PFSK-1 (cell line): ENCODE measurements around the gene CDX1.

Experiments used
- FOXP2 ChIP-seq: optimal IDR thresholded peaks from 2 replicates; pipeline ENCODE3; 2011; ENCODE audit warnings: borderline replicate concordance, control low read depth, inconsistent platforms; ENCODE audit not compliant: insufficient read depth; ENCODE audit errors: extremely low read length, extremely low read depth
- POLR2AphosphoS5 ChIP-seq: IDR thresholded peaks from 2 replicates; pipeline ENCODE4 v1.6.1; 2012; ENCODE audit warnings: low read depth, mild to moderate bottlenecking, control low read depth, low read length, moderate library complexity
- SIN3A ChIP-seq: IDR thresholded peaks from 2 replicates; pipeline ENCODE4 v1.6.1; 2012; ENCODE audit warnings: mild to moderate bottlenecking, low read length, moderate library complexity, borderline replicate concordance; ENCODE audit not compliant: insufficient read depth
- TAF1 ChIP-seq: IDR thresholded peaks from 2 replicates; pipeline ENCODE4 v1.6.1; 2012; ENCODE audit warnings: low read length, control low read depth, borderline replicate concordance; ENCODE audit not compliant: insufficient read depth
- TF ChIP-seq, protein P1 (sequence below), 2 experiments: IDR thresholded peaks; 2 replicates each; pipeline versions ENCODE4 v1.6.1 to v1.8.0; 2011 to 2012; ENCODE audit warnings: low read depth in 2 of 2, low read length in 2 of 2, control low read depth in 1 of 2, inconsistent platforms in 1 of 2, mild to moderate bottlenecking in 1 of 2, moderate library complexity in 1 of 2; ENCODE audit not compliant: insufficient read depth in 1 of 2

The CDX1 gene

DNA sequence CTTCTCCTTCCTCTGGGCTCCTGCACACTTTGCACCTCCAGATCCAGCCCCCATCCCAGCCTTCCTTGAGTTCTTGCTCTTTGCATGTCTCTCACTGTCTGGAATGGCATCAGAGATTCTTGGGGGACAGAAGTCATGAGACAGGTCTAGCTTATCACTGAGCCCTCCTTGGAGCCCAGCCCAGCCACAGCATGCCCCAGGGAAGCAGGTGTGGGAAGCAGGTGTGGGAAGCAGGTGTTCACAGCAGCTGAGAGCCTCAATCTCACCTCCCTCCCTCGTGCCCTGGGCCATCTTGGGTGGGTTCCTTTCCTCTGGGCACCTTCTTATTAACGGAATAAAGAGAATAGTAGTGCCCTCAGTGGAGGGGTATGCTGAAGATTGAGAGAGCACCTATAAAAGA lies 50.5 kb downstream of the CDX1 start:
- no peak for TF ChIP-seq SIN3A
- TF ChIP-seq POLR2AphosphoS5, result no peak
- TF ChIP-seq, protein P1, sequence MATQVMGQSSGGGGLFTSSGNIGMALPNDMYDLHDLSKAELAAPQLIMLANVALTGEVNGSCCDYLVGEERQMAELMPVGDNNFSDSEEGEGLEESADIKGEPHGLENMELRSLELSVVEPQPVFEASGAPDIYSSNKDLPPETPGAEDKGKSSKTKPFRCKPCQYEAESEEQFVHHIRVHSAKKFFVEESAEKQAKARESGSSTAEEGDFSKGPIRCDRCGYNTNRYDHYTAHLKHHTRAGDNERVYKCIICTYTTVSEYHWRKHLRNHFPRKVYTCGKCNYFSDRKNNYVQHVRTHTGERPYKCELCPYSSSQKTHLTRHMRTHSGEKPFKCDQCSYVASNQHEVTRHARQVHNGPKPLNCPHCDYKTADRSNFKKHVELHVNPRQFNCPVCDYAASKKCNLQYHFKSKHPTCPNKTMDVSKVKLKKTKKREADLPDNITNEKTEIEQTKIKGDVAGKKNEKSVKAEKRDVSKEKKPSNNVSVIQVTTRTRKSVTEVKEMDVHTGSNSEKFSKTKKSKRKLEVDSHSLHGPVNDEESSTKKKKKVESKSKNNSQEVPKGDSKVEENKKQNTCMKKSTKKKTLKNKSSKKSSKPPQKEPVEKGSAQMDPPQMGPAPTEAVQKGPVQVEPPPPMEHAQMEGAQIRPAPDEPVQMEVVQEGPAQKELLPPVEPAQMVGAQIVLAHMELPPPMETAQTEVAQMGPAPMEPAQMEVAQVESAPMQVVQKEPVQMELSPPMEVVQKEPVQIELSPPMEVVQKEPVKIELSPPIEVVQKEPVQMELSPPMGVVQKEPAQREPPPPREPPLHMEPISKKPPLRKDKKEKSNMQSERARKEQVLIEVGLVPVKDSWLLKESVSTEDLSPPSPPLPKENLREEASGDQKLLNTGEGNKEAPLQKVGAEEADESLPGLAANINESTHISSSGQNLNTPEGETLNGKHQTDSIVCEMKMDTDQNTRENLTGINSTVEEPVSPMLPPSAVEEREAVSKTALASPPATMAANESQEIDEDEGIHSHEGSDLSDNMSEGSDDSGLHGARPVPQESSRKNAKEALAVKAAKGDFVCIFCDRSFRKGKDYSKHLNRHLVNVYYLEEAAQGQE (IDR thresholded peaks at IDR 0.05; ENCODE audit: insufficient read depth in 1 of 2, low read depth in 2 of 2, low read length in 2 of 2), result no peak
- no peak for TF ChIP-seq FOXP2
- TF ChIP-seq TAF1, result no peak

DNA sequence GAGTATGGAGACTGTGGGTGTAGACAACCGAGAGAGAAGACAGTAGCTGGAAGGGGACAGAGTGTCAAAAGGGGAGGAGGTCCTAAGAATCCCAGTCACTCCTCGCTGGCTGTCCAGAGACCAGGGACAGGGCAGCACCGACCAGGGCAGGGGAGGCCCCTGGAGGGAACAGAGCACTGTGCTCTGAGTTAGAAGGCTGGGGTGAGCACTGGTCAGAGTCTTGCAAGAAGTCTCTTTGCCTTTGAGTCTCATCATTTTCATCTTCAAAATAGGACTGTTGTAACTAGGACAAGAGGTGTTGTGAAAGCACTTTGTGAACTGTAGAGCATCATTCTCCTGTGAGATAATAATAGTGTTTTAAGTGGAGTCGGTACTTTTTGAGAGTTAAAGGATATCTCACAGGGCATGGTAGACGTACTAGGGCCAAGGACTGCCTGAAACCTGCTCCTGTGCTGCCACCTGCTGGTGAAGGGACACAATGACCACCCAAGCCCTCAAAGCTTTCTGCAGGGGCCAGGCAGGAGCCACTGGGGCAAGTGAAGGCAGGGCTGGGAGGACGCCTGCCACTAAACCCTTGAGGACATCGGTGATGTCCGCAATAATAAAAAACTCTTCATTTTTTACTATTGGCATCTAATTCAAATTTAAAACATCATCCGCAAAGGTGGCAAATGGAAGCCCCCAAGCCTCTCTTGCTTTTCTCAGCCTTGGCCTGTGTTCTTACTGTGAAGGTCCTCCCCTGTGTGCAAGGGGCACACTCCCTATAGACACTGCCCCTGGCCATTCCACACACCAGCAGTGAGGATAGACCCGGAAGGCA lies 51.5 kb downstream of the CDX1 start:
- TF ChIP-seq FOXP2 (no peak), TAF1 (no peak), POLR2AphosphoS5 (no peak), SIN3A (no peak)
- TF ChIP-seq, protein P1 (IDR thresholded peaks at IDR 0.05; ENCODE audit: insufficient read depth in 1 of 2, low read depth in 2 of 2, low read length in 2 of 2), result no peak

DNA sequence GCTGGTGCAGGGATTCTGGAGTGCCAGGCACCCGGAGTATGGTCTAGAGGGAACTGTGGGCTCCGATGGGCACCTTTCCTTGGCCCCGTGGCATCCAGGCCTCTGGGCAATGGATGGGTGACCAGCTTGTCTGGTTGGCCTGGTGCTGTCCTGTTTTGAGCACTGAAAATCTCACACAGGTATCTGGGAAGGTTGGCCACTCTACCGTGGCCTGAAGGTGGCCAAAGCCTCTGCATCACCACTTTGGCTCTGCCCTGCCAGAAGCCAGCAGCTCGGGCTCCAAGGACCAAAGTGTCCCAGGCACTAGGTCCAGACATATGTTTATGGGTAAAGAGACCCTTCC lies 52.1 kb downstream of the CDX1 start:
- TF ChIP-seq TAF1, result no peak
- no peak for TF ChIP-seq FOXP2
- TF ChIP-seq SIN3A, result no peak
- TF ChIP-seq, protein P1 (IDR thresholded peaks at IDR 0.05; ENCODE audit: insufficient read depth in 1 of 2, low read depth in 2 of 2, low read length in 2 of 2), result no peak
- no peak for TF ChIP-seq POLR2AphosphoS5

DNA sequence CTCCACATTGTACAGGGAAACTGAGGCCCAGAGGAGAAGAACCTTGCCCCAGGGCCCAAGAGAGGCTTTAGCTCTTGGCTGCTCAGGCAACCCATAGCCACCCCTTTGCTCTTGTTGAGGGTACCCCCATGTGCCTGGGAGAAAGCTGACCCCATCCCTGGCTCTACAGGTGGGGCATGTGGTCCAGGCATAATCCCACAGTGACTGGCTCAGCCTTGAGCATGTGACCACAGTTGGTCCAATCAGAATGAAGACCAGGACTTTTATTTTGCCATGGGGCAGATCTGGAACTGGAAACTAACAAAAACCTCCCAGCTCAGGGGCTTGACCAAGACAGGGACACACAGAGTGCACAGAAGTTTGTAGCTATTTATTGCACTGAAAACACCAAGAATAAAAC lies 52.6 kb downstream of the CDX1 start:
- TF ChIP-seq, protein P1 (IDR thresholded peaks at IDR 0.05; ENCODE audit: insufficient read depth in 1 of 2, low read depth in 2 of 2, low read length in 2 of 2), result no peak
- TF ChIP-seq FOXP2, result no peak
- TF ChIP-seq POLR2AphosphoS5, result no peak
- no peak for TF ChIP-seq SIN3A
- TF ChIP-seq TAF1, result no peak

DNA sequence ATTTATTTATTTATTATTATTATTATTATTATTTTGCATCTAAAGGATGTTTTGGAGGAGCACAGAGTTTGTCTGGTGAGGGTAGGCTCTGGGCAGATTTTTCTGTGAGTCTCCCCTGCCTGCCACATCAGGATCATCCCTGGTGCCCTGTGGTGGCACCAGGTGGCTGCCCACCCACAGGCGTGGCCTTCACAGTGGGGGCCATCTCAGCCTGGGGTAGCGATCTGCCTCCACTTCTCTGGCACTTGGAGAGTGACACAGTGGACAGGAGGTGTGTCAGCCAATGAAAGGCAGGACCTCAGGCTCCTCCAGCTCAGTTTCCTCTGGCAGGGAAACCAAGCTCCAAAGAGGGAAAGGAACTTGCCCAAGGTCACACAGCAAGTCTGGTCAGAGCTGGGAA lies 53.3 kb downstream of the CDX1 start:
- no peak for TF ChIP-seq FOXP2
- no peak for TF ChIP-seq SIN3A
- TF ChIP-seq POLR2AphosphoS5, result no peak
- TF ChIP-seq, protein P1 (IDR thresholded peaks at IDR 0.05; ENCODE audit: insufficient read depth in 1 of 2, low read depth in 2 of 2, low read length in 2 of 2), result no peak
- TF ChIP-seq TAF1, result no peak
